PFSK-1 (cell line): ENCODE data around the gene MAGI2.

ENCODE experiments used
- FOXP2 ChIP-seq: optimal IDR thresholded peaks from 2 replicates; pipeline ENCODE3; 2011; ENCODE audit warnings: borderline replicate concordance, control low read depth, inconsistent platforms; ENCODE audit not compliant: insufficient read depth; ENCODE audit errors: extremely low read length, extremely low read depth
- POLR2AphosphoS5 ChIP-seq: IDR thresholded peaks from 2 replicates; pipeline ENCODE4 v1.6.1; 2012; ENCODE audit warnings: low read depth, mild to moderate bottlenecking, control low read depth, low read length, moderate library complexity
- REST ChIP-seq, 2 experiments: IDR thresholded peaks; 2 replicates each; pipeline versions ENCODE4 v1.6.1 to v1.8.0; 2011 to 2012; ENCODE audit warnings: low read depth in 2 of 2, low read length in 2 of 2, control low read depth in 1 of 2, inconsistent platforms in 1 of 2, mild to moderate bottlenecking in 1 of 2, moderate library complexity in 1 of 2; ENCODE audit not compliant: insufficient read depth in 1 of 2
- SIN3A ChIP-seq: IDR thresholded peaks from 2 replicates; pipeline ENCODE4 v1.6.1; 2012; ENCODE audit warnings: mild to moderate bottlenecking, low read length, moderate library complexity, borderline replicate concordance; ENCODE audit not compliant: insufficient read depth
- TAF1 ChIP-seq: IDR thresholded peaks from 2 replicates; pipeline ENCODE4 v1.6.1; 2012; ENCODE audit warnings: low read length, control low read depth, borderline replicate concordance; ENCODE audit not compliant: insufficient read depth

Gene MAGI2

GRCh38 chr7:77985974-77986339 lies 1467.5 kb downstream of the MAGI2 start:
- TF ChIP-seq TAF1 (no peak), FOXP2 (no peak), POLR2AphosphoS5 (no peak), REST (IDR thresholded peaks at IDR 0.05; ENCODE audit: insufficient read depth in 1 of 2, low read depth in 2 of 2, low read length in 2 of 2) (no peak), SIN3A (no peak)

GRCh38 chr7:77985232-77985973 lies 1468.1 kb downstream of the MAGI2 start:
- TF ChIP-seq REST (IDR thresholded peaks at IDR 0.05; ENCODE audit: insufficient read depth in 1 of 2, low read depth in 2 of 2, low read length in 2 of 2) = no peak
- no peak for TF ChIP-seq SIN3A
- TF ChIP-seq TAF1 = no peak
- TF ChIP-seq POLR2AphosphoS5 = no peak
- no peak for TF ChIP-seq FOXP2

GRCh38 chr7:77983973-77984372 lies 1469.5 kb downstream of the MAGI2 start:
- TF ChIP-seq FOXP2 (no peak), POLR2AphosphoS5 (no peak)

- TF ChIP-seq REST (IDR thresholded peaks at IDR 0.05; ENCODE audit: insufficient read depth in 1 of 2, low read depth in 2 of 2, low read length in 2 of 2) (no peak), FOXP2 (no peak), TAF1 (no peak)
These were observed 1470.4 kb downstream of the MAGI2 start for GRCh38 chr7:77982926-77983550.

- TF ChIP-seq REST (IDR thresholded peaks at IDR 0.05; ENCODE audit: insufficient read depth in 1 of 2, low read depth in 2 of 2, low read length in 2 of 2) (no peak), TAF1 (no peak), SIN3A (no peak), FOXP2 (no peak), POLR2AphosphoS5 (no peak)
These were observed 1473.3 kb downstream of the MAGI2 start for GRCh38 chr7:77980087-77980713.
